Ovary (tissue), 3 donors: Measurements from ENCODE around the gene CARMIL1.

Source experiments
- EP300 ChIP-seq: sonication (generic); formaldehyde crosslinking; IDR thresholded peaks from one replicate; pipeline ENCODE4 v1.6.1; 2017; ENCODE audit warnings: antibody characterized with exemption
- POLR2A ChIP-seq: fragments of 450-650 bp; IDR thresholded peaks from one replicate; pipeline ENCODE4 v1.6.1; 2017; ENCODE audit warnings: antibody characterized with exemption, mild to moderate bottlenecking, moderate library complexity
- TF ChIP-seq, protein P1 (sequence below), 3 donors: fragments of 450-650 bp in 2 of 3; fragments of 200-600 bp in 1 of 3; IDR thresholded peaks; one replicate each; pipeline versions ENCODE4 v1.5.1 to v1.8.0; 2016 to 2022; ENCODE audit warnings: antibody characterized with exemption in 3 of 3, mild to moderate bottlenecking in 1 of 3
- donor health status: DM: no; HTN: no; CAD: no.

DNA sequence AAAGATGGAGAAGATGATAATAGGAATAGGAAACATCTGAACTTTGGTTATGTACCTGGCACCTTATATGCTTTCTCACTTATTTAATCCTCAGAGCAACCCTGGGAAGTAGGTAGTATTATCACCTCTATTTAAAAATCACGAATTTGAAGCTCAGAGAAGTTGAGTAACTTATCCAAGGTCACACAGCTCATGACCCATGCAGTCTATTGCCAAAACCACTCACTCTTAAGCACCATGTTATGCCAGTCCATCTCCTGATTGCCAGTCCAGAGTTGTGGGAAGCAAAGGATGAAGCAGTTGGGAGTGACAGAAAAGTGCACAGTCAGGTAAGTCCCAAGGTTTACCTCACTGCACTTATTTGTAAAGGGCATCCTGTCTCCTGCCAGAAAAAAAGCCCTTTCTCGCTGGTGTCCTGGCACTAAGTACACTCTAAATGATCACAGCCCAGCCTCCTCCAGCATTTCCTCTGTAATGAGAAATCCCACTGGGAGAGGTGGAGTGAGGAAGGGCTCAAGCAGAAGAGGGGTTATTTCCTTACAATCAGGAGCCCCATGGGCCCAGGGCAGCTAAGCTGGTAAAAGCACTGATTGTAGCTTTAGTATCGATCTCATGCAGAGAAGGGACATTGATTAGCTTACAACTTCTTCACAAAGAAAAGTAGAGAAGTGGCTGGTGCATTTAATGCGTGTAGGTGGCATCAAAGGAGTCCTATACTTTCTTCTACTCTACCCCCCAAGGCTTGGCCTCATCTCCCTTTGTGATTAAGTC lies 351.5 kb downstream of the CARMIL1 start:
- TF ChIP-seq, protein P1, sequence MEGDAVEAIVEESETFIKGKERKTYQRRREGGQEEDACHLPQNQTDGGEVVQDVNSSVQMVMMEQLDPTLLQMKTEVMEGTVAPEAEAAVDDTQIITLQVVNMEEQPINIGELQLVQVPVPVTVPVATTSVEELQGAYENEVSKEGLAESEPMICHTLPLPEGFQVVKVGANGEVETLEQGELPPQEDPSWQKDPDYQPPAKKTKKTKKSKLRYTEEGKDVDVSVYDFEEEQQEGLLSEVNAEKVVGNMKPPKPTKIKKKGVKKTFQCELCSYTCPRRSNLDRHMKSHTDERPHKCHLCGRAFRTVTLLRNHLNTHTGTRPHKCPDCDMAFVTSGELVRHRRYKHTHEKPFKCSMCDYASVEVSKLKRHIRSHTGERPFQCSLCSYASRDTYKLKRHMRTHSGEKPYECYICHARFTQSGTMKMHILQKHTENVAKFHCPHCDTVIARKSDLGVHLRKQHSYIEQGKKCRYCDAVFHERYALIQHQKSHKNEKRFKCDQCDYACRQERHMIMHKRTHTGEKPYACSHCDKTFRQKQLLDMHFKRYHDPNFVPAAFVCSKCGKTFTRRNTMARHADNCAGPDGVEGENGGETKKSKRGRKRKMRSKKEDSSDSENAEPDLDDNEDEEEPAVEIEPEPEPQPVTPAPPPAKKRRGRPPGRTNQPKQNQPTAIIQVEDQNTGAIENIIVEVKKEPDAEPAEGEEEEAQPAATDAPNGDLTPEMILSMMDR (IDR thresholded peaks at IDR 0.05): no peak
- TF ChIP-seq POLR2A: no peak
- TF ChIP-seq EP300: no peak
